H9 (cell line): ENCODE data around the gene NAGA. TPM values are rescaled to one million over a fixed set of nuclear protein-coding genes. Genes with fewer than 3 reads are reported as not detected.

Experiments
- DNase-seq: peaks from one replicate; pipeline ENCODE4 v3.0.0-alpha.2; 2017
- H2AFZ ChIP-seq: one replicate; pipeline ENCODE4 v1.6.1; 2013; ENCODE audit warnings: mild to moderate bottlenecking, low read length, control low read depth, moderate library complexity
- H2AK5ac ChIP-seq: 2 replicates; pipeline ENCODE4 v1.6.1; 2013; ENCODE audit warnings: low read length, control low read depth, mixed read lengths; ENCODE audit not compliant: insufficient read length
- H2BK120ac ChIP-seq: one replicate; pipeline ENCODE4 v1.6.1; 2013; ENCODE audit warnings: low read depth, mild to moderate bottlenecking, low read length, control low read depth, inconsistent platforms; ENCODE audit not compliant: poor library complexity, severe bottlenecking
- H2BK12ac ChIP-seq: 2 replicates; pipeline ENCODE4 v1.6.1; 2013; ENCODE audit warnings: low read length, control low read depth, mixed read lengths, low read depth; ENCODE audit not compliant: insufficient read length
- H2BK15ac ChIP-seq: 2 replicates; pipeline ENCODE4 v1.6.1; 2013; ENCODE audit warnings: low read depth, low read length, control low read depth
- H2BK20ac ChIP-seq: one replicate; pipeline ENCODE4 v1.6.1; 2013; ENCODE audit warnings: low read depth, mild to moderate bottlenecking, low read length, control low read depth, inconsistent platforms; ENCODE audit not compliant: poor library complexity, severe bottlenecking
- H2BK5ac ChIP-seq: 2 replicates; pipeline ENCODE4 v1.6.1; 2013; ENCODE audit warnings: low read length, control low read depth, mixed read lengths; ENCODE audit not compliant: insufficient read length
- H3K14ac ChIP-seq: 2 replicates; pipeline ENCODE4 v1.6.1; 2013; ENCODE audit warnings: low read length, control low read depth; ENCODE audit not compliant: insufficient read depth
- H3K18ac ChIP-seq: 2 replicates; pipeline ENCODE4 v1.6.1; 2013; ENCODE audit warnings: low read depth, mild to moderate bottlenecking, mixed read lengths, low read length, control low read depth; ENCODE audit not compliant: insufficient read length
- H3K23ac ChIP-seq: 2 replicates; pipeline ENCODE4 v1.6.1; 2013; ENCODE audit warnings: low read length, control low read depth, mixed read lengths, low read depth; ENCODE audit not compliant: insufficient read length
- H3K23me2 ChIP-seq: 2 replicates; pipeline ENCODE4 v1.6.1; 2013; ENCODE audit warnings: low read depth, mild to moderate bottlenecking, mixed read lengths, low read length, control low read depth; ENCODE audit not compliant: insufficient read length, poor library complexity, severe bottlenecking
- H3K27ac ChIP-seq: 2 replicates; pipeline ENCODE4 v1.5.1; 2013; ENCODE audit warnings: low read length, control low read depth, mixed read lengths, low read depth; ENCODE audit not compliant: insufficient read length
- H3K27me3 ChIP-seq: 2 replicates; pipeline ENCODE4 v1.6.1; 2013; ENCODE audit warnings: low read length, control low read depth, inconsistent platforms; ENCODE audit not compliant: insufficient read depth
- H3K4ac ChIP-seq: 2 replicates; pipeline ENCODE4 v1.6.1; 2013; ENCODE audit warnings: low read depth, mild to moderate bottlenecking, control low read depth, inconsistent platforms, low read length, moderate library complexity
- H3K4me1 ChIP-seq: 2 replicates; pipeline ENCODE4 v1.6.1; 2013; ENCODE audit warnings: low read length, control low read depth, inconsistent platforms; ENCODE audit not compliant: insufficient read depth
- H3K4me2 ChIP-seq: 2 replicates; pipeline ENCODE4 v1.6.1; 2013; ENCODE audit warnings: low read length, control low read depth, mixed read lengths; ENCODE audit not compliant: insufficient read length, insufficient read depth
- H3K56ac ChIP-seq: 2 replicates; pipeline ENCODE4 v1.6.1; 2013; ENCODE audit warnings: low read depth, mild to moderate bottlenecking, mixed read lengths, low read length, control low read depth; ENCODE audit not compliant: insufficient read length
- H3K79me1 ChIP-seq: 2 replicates; pipeline ENCODE4 v1.6.1; 2013; ENCODE audit warnings: low read depth, mild to moderate bottlenecking, moderate library complexity, low read length, control low read depth, inconsistent platforms; ENCODE audit not compliant: insufficient read depth, poor library complexity, severe bottlenecking
- H3K79me2 ChIP-seq: 2 replicates; pipeline ENCODE4 v1.6.1; 2013; ENCODE audit warnings: low read length, control low read depth, inconsistent platforms; ENCODE audit not compliant: insufficient read depth
- H3K9ac ChIP-seq: 2 replicates; pipeline ENCODE4 v1.6.1; 2013; ENCODE audit warnings: low read length, control low read depth, mixed read lengths; ENCODE audit not compliant: insufficient read length; ENCODE audit errors: extremely low read depth
- H3K9me3 ChIP-seq: one replicate; pipeline ENCODE4 v1.6.1; 2013; ENCODE audit warnings: low read depth, low read length, inconsistent platforms; ENCODE audit not compliant: control insufficient read depth
- H3T11ph ChIP-seq: one replicate; pipeline ENCODE4 v1.6.1; 2013; ENCODE audit warnings: mild to moderate bottlenecking, low read length, control low read depth, inconsistent platforms
- H4K20me1 ChIP-seq: one replicate; pipeline ENCODE4 v1.6.1; 2013; ENCODE audit not compliant: control insufficient read depth, insufficient read length, insufficient read depth
- H4K5ac ChIP-seq: 2 replicates; pipeline ENCODE4 v1.6.1; 2013; ENCODE audit warnings: low read depth, mild to moderate bottlenecking, mixed read lengths, low read length, control low read depth; ENCODE audit not compliant: insufficient read length
- H4K8ac ChIP-seq: replicated peaks from 2 replicates; pipeline ENCODE4 v1.6.1; 2013; ENCODE audit warnings: low read length, control low read depth, mixed read lengths, low read depth; ENCODE audit not compliant: insufficient read length
- H4K91ac ChIP-seq: 2 replicates; pipeline ENCODE4 v1.6.1; 2013; ENCODE audit warnings: low read depth, mild to moderate bottlenecking, moderate library complexity, mixed read lengths, low read length, control low read depth; ENCODE audit not compliant: insufficient read length
- H3K27ac Mint-ChIP-seq, 3 experiments: 2 replicates in 2 of 3; 3 replicates in 1 of 3; pipeline ENCODE4 v1.8.0; 2020 to 2021; ENCODE audit warnings: mixed read lengths in 3 of 3, mild to moderate bottlenecking in 1 of 3, moderate library complexity in 1 of 3
- H3K27me3 Mint-ChIP-seq: 2 replicates; pipeline ENCODE4 v1.8.0; 2021; ENCODE audit warnings: low read depth, mild to moderate bottlenecking, moderate library complexity, mixed read lengths
- H3K36me3 Mint-ChIP-seq, 3 experiments: 2 replicates in 2 of 3; 3 replicates in 1 of 3; pipeline ENCODE4 v1.8.0; 2020 to 2021; ENCODE audit warnings: low read depth in 3 of 3, mixed read lengths in 3 of 3; ENCODE audit not compliant: insufficient read depth in 1 of 3
- H3K4me1 Mint-ChIP-seq, 2 experiments: 2 replicates each; pipeline ENCODE4 v1.8.0; 2020; ENCODE audit warnings: mixed read lengths in 2 of 2
- H3K4me3 Mint-ChIP-seq, 2 experiments: 2 replicates in 1 of 2; 3 replicates in 1 of 2; pipeline ENCODE4 v1.8.0; 2020 to 2021; ENCODE audit warnings: mild to moderate bottlenecking in 2 of 2, mixed read lengths in 2 of 2, moderate library complexity in 1 of 2
- H3K9me3 Mint-ChIP-seq, 2 experiments: 2 replicates in 1 of 2; 3 replicates in 1 of 2; pipeline ENCODE4 v1.8.0; 2020; ENCODE audit warnings: mild to moderate bottlenecking in 2 of 2, mixed read lengths in 2 of 2, moderate library complexity in 1 of 2
- CTCF ChIP-seq: fragments of 200-600 bp; sonication (generic); conservative IDR thresholded peaks from 3 replicates; pipeline ENCODE4 v1.8.0; 2021; ENCODE audit warnings: antibody characterized with exemption, mild to moderate bottlenecking
- WGBS: extraction: QIAGEN DNeasy Blood & Tissue Kit; methylation state at CpG from one replicate; pipeline ENCODE4 v1.1.7; 2013; ENCODE audit warnings: missing lambda C conversion rate, low lambda C conversion rate, mixed read lengths; ENCODE audit not compliant: insufficient read length; ENCODE audit errors: extremely low coverage; 5-methylcytosine and 5-hydroxymethylcytosine counted together
- total RNA-seq: library from RNA; stranded (reverse); gene quantifications from 2 replicates; pipeline ENCODE4 v1.2.1, GENCODE V29; 2021

NAGA gene
- total RNA-seq, 1 experiment from 2014 or later, result 16.1 TPM

GRCh38 chr22:42101199-42101598 is 30.6 kb upstream of the NAGA start:
- Histone ChIP-seq H3K9me3 (peaks cover 10% of the 10 kb centered on the region), H3K14ac (no peak overlapping the region), H3K27ac (no peak overlapping the region), H3K23ac (no peak overlapping the region), H3K4me2 (no peak overlapping the region), H4K91ac (no peak overlapping the region), H2BK12ac (no peak overlapping the region), H2BK5ac (no peak overlapping the region), H3K18ac (no peak overlapping the region), H3K56ac (no peak overlapping the region), H3K4me1 (no peaks in the 10 kb centered on the region; the same call in 1 of the 2 replicates), H2BK15ac (no peak overlapping the region), H3K79me1 (no peaks in the 10 kb centered on the region), H2BK120ac (no peak overlapping the region), H3K23me2 (no peaks in the 10 kb centered on the region), H3K9ac (no peak overlapping the region), H4K5ac (no peak overlapping the region), H3K4ac (no peak overlapping the region), H3K27me3 (no peaks in the 10 kb centered on the region), H2AFZ (no peak overlapping the region), H2AK5ac (no peak overlapping the region), H4K20me1 (no peaks in the 10 kb centered on the region), H3T11ph (no peak overlapping the region), H2BK20ac (no peak overlapping the region), H4K8ac (no peak overlapping the region), H3K79me2 (no peaks in the 10 kb centered on the region)
- Mint-ChIP-seq H3K27ac (no peak overlapping the region), H3K36me3 (peaks cover 13 to 20% (median 18%) of the 10 kb centered on the region in 3 experiments), H3K4me3 (no peak overlapping the region), H3K9me3 (peaks cover 37 to 41% of the 10 kb centered on the region in 2 experiments), H3K27me3 (peaks cover 10% of the 10 kb centered on the region), H3K4me1 (no peaks in the 10 kb centered on the region)
- no CpG with 5 or more reads among the region's 3 CpGs for WGBS
- no peak for TF ChIP-seq CTCF
- no peak for DNase-seq
